HG02981 (cell line): ENCODE measurements around the gene ARHGEF40.

ENCODE experiments used
- ATAC-seq: cut with Tn5 transposase; IDR thresholded peaks from one replicate; pipeline ENCODE4 v1.9.1; 2021; ENCODE audit warnings: mild to moderate bottlenecking, moderate library complexity; ENCODE audit not compliant: unreplicated experiment

The ARHGEF40 gene

GRCh38 chr14:21078726-21079125, 8.6 kb downstream of the ARHGEF40 start:
- ATAC-seq = no peak

- no peak for ATAC-seq
These were observed 11.5 kb downstream of the ARHGEF40 start for GRCh38 chr14:21081521-21082142.

GRCh38 chr14:21083565-21084325, 13.6 kb downstream of the ARHGEF40 start:
- ATAC-seq = no peak

GRCh38 chr14:21084396-21084795, 14.3 kb downstream of the ARHGEF40 start:
- no peak for ATAC-seq

GRCh38 chr14:21084998-21085853, 15.1 kb downstream of the ARHGEF40 start:
- ATAC-seq = no peak

GRCh38 chr14:21086908-21087293, 16.8 kb downstream of the ARHGEF40 start:
- no peak for ATAC-seq

GRCh38 chr14:21087294-21088091, 17.4 kb downstream of the ARHGEF40 start:
- peak; percentile 76 for ATAC-seq

- ATAC-seq = no peak
These were observed 18.6 kb downstream of the ARHGEF40 start for GRCh38 chr14:21088687-21089086.

GRCh38 chr14:21089271-21089670, 19.2 kb downstream of the ARHGEF40 start:
- no peak for ATAC-seq

GRCh38 chr14:21089877-21090193, 19.7 kb downstream of the ARHGEF40 start:
- ATAC-seq = no peak

GRCh38 chr14:21090194-21090939, 20.3 kb downstream of the ARHGEF40 start:
- no peak for ATAC-seq

- no peak for ATAC-seq
These were observed 21.0 kb downstream of the ARHGEF40 start for GRCh38 chr14:21090940-21091663.

GRCh38 chr14:21091821-21092272, 21.7 kb downstream of the ARHGEF40 start:
- no peak for ATAC-seq

- peak; percentile 69 for ATAC-seq
These were observed 22.3 kb downstream of the ARHGEF40 start for GRCh38 chr14:21092273-21093011.

- ATAC-seq = no peak
These were observed 22.9 kb downstream of the ARHGEF40 start for GRCh38 chr14:21093018-21093417.

GRCh38 chr14:21093769-21094681, 23.9 kb downstream of the ARHGEF40 start:
- ATAC-seq = no peak

GRCh38 chr14:21095430-21096205, 25.5 kb downstream of the ARHGEF40 start:
- ATAC-seq = no peak
